Thyroid gland (tissue), 4 donors: ENCODE results near the gene B3GALT4. TPM values are rescaled to one million over a fixed set of nuclear protein-coding genes. Genes with fewer than 3 reads are reported as not detected.

Experiments used
- DNase-seq, 2 donors: peaks; one replicate each; pipeline ENCODE4 v3.0.0-alpha.2; 2019
- H3K27ac ChIP-seq, 3 donors: fragments of 200-600 bp; sonication (generic); 1 replicate in 2 of 3; 2 replicates in 1 of 3; pipeline ENCODE4 v1.5.1; 2016 to 2019; ENCODE audit warnings: mild to moderate bottlenecking in 1 of 3, moderate library complexity in 1 of 3
- H3K27me3 ChIP-seq: fragments of 200-600 bp; sonication (generic); one replicate; pipeline ENCODE4 v1.5.1; 2019
- H3K36me3 ChIP-seq, 2 donors: fragments of 200-600 bp; sonication (generic); one replicate each; pipeline ENCODE4 v1.5.1; 2016 to 2019
- H3K4me1 ChIP-seq, 2 donors: fragments of 200-600 bp; sonication (generic); one replicate each; pipeline ENCODE4 v1.5.1; 2017 to 2019
- H3K4me3 ChIP-seq, 3 donors: fragments of 200-600 bp; sonication (generic); replicated peaks in 1 of 3; 1 replicate in 2 of 3; 2 replicates in 1 of 3; pipeline ENCODE4 v1.5.1; 2016; ENCODE audit warnings: mild to moderate bottlenecking in 1 of 3
- H3K9me3 ChIP-seq: fragments of 200-600 bp; sonication (generic); one replicate; pipeline ENCODE4 v1.5.1; 2017
- CTCF ChIP-seq, 6 experiments: fragments of 200-600 bp in 3 of 6; fragments of 450-650 bp in 3 of 6; sonication (generic) in 3 of 6; IDR thresholded peaks; one replicate each; pipeline ENCODE4 v1.5.1; 2016 to 2019; ENCODE audit warnings: antibody characterized with exemption in 6 of 6, mild to moderate bottlenecking in 2 of 6, inconsistent platforms in 1 of 6, moderate library complexity in 1 of 6
- POLR2A ChIP-seq, 2 donors: fragments of 450-650 bp; IDR thresholded peaks; one replicate each; pipeline ENCODE4 v1.6.1; 2017; ENCODE audit warnings: antibody characterized with exemption in 2 of 2, mild to moderate bottlenecking in 2 of 2, moderate library complexity in 1 of 2
- WGBS, 2 donors: methylation state at CpG; one replicate each; pipeline ENCODE4 v1.1.5; 2017; 5-methylcytosine and 5-hydroxymethylcytosine counted together
- intact Hi-C: fragments of 100-400 bp; cut with DNase I; formaldehyde crosslinking; loops from one replicate; pipeline ENCODE4 v1.15.1; 2023
- total RNA-seq, 4 donors: library from RNA; depleted of rRNA; stranded (reverse); fragments of >200 nt; gene quantifications; one replicate each; pipeline ENCODE4 v1.2.3, GENCODE V29; 2016

Gene B3GALT4
- total RNA-seq, 4 donors from 2014 or later, result 10.5 to 19.8 (median 16.4) TPM

- intact Hi-C loops, result no loop called here
These were observed 39.1 kb downstream of the B3GALT4 start for GRCh38 chr6:33315793-33316602.

GRCh38 chr6:33316603-33317418 lies 39.9 kb downstream of the B3GALT4 start:
- intact Hi-C loops, result no loop called here
- peak overlapping the region; percentile 83 to 87 (median 85) for H3K27ac ChIP-seq
- peaks cover 19 to 26% of the 10 kb centered on the region in 2 donors for H3K36me3 ChIP-seq
- DNase-seq, result no peak
- TF ChIP-seq POLR2A (IDR thresholded peaks at IDR 0.05), result no peak
- TF ChIP-seq CTCF (IDR thresholded peaks at IDR 0.05), result no peak
- no peaks in the 10 kb centered on the region for H3K27me3 ChIP-seq
- 74% methylated on average over 17 of the region's 19 CpGs for WGBS, 2 donors
- peak overlapping the region in 1 of 3 donors; percentile 38 for H3K4me3 ChIP-seq
- peaks cover 27 to 59% of the 10 kb centered on the region in 2 donors for H3K4me1 ChIP-seq
- H3K9me3 ChIP-seq, result no peaks in the 10 kb centered on the region

More at GRCh38 chr6:33315793-33316602, 39.1 kb downstream of the B3GALT4 start:
- Histone ChIP-seq H3K4me1 (peaks cover 24 to 58% of the 10 kb centered on the region in 2 donors), H3K27ac (peak overlapping the region in 1 of 3 donors; percentile 99), H3K9me3 (no peaks in the 10 kb centered on the region), H3K27me3 (no peaks in the 10 kb centered on the region), H3K4me3 (no peak overlapping the region), H3K36me3 (peaks cover 18 to 25% of the 10 kb centered on the region in 2 donors)
- WGBS, 2 donors, result 88 to 93% methylated on average over 13 to 14 of the region's 17 CpGs
- TF ChIP-seq CTCF (IDR thresholded peaks at IDR 0.05) (no peak), POLR2A (IDR thresholded peaks at IDR 0.05) (no peak)
- DNase-seq, result no peak

GRCh38 chr6:33317419-33317668 lies 40.4 kb downstream of the B3GALT4 start:
- Histone ChIP-seq H3K4me1 (peaks cover 27 to 57% of the 10 kb centered on the region in 2 donors), H3K4me3 (peak overlapping the region in 1 of 3 donors; percentile 38), H3K36me3 (peaks cover 19 to 26% of the 10 kb centered on the region in 2 donors), H3K27ac (peak overlapping the region; percentile 83 to 87 (median 85)), H3K27me3 (no peaks in the 10 kb centered on the region), H3K9me3 (no peaks in the 10 kb centered on the region)
- TF ChIP-seq POLR2A (IDR thresholded peaks at IDR 0.05), result no peak
- no peak for TF ChIP-seq CTCF (IDR thresholded peaks at IDR 0.05)
- no peak for DNase-seq
- intact Hi-C loops, result no loop called here
- 0 to 1% methylated on average over 9 to 12 of the region's 27 CpGs for WGBS, 2 donors

GRCh38 chr6:33317669-33318425 lies 40.9 kb downstream of the B3GALT4 start, which contains the start of gene ZBTB22:
TSS of gene ZBTB22 (minus strand) at chr6:33317744. CDS start at chr6:33316916, 828 bp downstream.
- peak; percentile 100 for DNase-seq
- 2 to 6% methylated on average over 20 to 35 of the region's 44 CpGs for WGBS, 2 donors
- TF ChIP-seq POLR2A (IDR thresholded peaks at IDR 0.05), result no peak
- peak in 1 of 6 experiments; percentile 43 for TF ChIP-seq CTCF (IDR thresholded peaks at IDR 0.05)
- H3K27ac ChIP-seq, result peak within 1 kb of the TSS; percentile 83 to 87 (median 85)
- H3K4me3 ChIP-seq, result peak within 1 kb of the TSS in 2 of 3 donors; percentile 37 to 38
- no peaks in the 10 kb centered on the region for H3K9me3 ChIP-seq
- intact Hi-C loops, result no loop called here
- H3K36me3 ChIP-seq, result peaks cover 19 to 26% of the 10 kb centered on the region in 2 donors
- peaks cover 25 to 55% of the 10 kb centered on the region in 2 donors for H3K4me1 ChIP-seq
- no peaks in the 10 kb centered on the region for H3K27me3 ChIP-seq
